ENCODE data around the gene APCDD1L.

Gene APCDD1L

DNA sequence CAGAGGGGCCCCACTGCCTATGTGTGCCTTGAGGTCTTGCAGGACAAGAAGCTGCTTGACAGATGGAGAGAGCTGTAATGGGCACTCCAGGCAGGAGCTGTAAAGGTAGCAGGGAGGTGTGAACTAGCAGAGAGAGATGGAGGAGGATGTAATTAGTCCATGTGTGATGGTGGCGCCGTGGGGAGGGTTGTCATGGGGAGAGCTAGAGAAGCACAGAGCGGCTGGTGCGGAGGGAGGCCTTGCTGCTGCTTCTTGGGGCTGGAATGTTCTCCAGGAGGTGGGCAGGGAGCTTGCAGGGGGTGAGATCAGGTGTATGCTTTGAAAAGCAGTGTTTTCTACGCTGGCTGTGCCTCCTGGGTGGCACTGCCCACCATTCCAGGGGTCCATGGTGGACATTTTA, 32.1 kb downstream of the APCDD1L start:
- no peak for FAIRE-seq

GRCh38 chr20:58482416-58482815, 32.8 kb downstream of the APCDD1L start:
- no peak for FAIRE-seq

GRCh38 chr20:58481481-58482021, 33.6 kb downstream of the APCDD1L start:
- FAIRE-seq = no peak

GRCh38 chr20:58480551-58481336, 34.5 kb downstream of the APCDD1L start:
- FAIRE-seq = no peak

DNA sequence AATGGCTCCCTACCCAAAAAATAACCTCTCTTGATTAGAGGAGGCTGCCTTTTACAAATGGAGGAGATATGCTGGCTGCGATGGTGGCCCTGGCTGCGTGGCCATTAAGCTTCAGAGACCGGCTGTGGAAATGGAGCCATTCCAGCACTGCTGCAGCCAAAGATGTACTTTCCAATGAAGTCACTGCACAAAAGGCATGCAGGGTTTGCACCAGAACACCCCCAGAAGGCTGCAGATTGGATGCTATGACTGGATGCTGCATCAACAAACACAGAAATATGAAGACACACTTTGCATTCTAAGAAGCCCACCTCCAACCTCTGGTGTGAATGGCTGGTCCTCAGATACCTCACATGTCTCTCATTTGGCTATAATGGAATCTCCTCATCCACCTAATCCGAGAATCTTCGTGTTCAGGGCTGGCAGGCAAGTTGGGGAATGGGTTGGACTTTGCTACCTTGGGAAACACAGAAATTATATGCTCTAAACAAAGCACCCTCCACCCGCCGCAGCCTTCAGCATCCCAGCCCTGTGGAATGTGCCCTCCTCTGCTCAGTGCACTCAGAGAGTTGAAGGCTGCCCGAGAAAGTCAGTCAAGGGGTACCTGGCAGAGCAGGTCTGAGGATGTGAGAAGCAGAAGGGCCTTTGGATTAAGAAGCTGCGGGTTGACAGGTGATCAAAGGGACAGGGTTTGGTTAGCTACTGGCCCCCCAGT, 35.3 kb downstream of the APCDD1L start:
- FAIRE-seq = no peak

DNA sequence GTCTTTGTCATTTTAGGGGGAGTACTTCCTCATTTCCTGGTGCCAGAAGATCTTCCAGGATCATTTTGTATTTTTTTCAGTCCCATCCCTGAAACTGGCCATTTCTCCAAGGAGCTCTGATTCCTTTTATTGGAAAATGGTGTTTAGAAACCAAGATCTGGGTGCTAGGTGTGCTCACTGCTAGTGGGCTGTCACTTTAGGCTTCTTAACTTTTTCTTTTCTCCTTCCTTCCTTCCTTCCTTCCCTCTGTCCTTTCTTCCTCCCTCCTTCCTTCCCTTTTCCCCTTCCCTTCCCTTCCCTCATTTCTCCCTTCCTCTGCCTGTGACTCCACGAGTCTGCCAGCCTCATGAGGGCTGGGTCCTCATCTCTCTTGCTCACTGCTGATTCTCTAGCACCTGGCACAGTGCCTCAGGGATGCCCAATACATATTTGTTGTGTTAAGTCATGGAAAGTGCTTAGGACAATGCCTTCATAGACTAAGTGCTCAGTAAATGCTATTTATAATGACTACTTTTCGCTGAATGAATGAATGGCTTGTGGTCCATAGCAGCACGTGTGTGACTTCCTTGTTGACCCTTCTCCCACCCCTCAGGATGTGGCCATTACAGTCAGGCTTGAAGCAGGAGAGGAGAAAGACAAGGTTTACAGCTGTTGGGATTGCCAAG, 36.9 kb downstream of the APCDD1L start:
- FAIRE-seq = no peak

- FAIRE-seq = no peak
These were observed 39.7 kb downstream of the APCDD1L start for GRCh38 chr20:58475466-58475865.

GRCh38 chr20:58473453-58474425, 41.5 kb downstream of the APCDD1L start:
- FAIRE-seq = no peak

GRCh38 chr20:58472273-58473018, 42.8 kb downstream of the APCDD1L start:
- no peak for FAIRE-seq

DNA sequence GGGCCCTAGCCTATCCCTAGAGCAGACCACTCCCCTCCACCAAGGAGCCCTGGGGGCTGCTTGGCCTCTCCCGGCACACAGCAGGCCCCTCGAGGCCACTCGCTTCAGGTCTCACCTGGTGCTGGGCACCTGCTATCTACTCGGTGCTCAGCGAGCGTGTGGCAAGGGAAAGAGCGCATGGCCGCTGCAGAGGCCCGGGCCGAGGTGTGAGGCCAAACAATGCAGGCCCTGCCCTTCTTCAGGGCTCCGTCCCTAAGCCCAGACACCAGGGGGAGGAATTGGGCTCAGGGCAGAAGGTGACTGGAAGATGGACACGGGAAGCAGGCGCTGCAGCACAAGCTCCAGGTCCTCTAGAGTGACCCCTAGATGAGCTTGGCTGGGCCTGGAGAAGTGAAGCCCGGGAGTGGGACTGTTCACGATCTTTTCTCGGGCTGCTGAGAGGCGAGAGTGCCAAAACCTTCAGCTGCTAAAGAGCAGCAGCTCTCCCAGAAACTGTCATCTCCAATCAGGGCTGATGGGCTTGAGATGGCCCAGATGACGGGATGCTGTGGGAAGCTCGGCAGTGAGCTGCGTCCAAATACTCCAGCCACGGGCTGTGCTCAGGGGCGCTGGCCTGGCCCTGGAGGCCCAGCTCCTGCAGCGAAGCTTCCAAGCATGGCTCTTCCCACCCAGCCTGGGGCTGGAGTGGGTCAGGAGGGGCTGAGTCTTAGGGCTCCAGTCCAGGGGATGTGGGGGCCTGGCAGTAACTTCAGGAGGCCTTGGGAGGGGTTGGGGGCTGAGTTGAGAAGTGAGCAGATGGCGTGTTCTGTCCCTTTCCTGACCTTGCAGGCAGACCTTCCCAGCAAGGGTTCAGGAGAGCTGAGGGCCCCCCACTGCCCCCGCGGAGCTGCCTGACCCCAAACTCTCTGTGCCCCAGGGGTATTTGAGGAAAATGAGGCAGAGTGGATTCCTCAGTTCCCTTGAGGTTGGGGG, 43.7 kb downstream of the APCDD1L start:
- no peak for FAIRE-seq

- no peak for FAIRE-seq
These were observed 44.6 kb downstream of the APCDD1L start for GRCh38 chr20:58470336-58471192.

GRCh38 chr20:58469616-58470015, 45.6 kb downstream of the APCDD1L start:
- FAIRE-seq = no peak

DNA sequence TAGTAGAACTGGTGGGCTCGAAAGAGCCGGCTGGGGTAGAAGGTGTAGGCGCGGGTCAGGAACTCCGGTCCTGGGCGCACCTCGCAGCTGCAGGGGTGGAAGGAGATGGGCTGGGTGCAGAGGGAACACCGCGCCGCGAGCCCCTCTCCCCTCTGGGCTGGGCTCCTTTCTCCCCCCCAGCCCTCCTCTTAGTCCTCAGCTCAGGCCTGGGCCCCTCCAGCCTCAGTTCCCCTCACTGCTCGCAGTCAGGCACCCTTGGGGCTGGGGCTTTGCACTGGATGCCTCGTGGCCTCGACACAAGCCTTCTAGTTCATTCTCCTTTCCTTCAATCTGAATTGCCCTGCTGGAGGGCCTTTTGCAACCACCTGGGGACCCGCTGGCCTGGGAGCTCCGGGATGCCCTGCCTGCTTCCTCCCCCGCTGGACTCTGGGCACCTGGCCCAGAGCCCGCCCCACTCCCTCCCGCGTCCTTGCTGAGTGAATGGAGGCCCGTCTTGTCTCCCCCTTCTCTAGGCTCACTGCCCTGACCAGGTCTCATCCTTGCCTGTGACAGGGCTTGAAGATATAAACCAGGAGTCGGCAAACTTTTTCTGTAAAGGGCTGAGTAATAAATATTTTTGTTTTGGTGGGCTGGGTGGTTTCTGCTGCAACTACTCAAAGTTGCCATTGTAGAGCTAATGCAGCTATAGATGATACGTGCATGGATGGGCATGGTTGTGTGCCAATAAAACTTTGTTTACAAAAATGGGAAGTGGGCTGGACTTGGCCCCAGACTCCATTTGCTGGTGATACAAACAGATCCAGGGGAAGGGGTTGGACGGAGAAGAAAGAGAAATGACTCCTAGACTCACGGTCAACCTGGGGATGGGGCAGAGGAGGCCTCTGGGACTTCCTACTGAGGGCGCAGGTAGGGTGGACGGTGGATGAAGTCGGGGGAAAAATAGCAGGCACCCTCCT, 47.3 kb downstream of the APCDD1L start:
- no peak for FAIRE-seq

DNA sequence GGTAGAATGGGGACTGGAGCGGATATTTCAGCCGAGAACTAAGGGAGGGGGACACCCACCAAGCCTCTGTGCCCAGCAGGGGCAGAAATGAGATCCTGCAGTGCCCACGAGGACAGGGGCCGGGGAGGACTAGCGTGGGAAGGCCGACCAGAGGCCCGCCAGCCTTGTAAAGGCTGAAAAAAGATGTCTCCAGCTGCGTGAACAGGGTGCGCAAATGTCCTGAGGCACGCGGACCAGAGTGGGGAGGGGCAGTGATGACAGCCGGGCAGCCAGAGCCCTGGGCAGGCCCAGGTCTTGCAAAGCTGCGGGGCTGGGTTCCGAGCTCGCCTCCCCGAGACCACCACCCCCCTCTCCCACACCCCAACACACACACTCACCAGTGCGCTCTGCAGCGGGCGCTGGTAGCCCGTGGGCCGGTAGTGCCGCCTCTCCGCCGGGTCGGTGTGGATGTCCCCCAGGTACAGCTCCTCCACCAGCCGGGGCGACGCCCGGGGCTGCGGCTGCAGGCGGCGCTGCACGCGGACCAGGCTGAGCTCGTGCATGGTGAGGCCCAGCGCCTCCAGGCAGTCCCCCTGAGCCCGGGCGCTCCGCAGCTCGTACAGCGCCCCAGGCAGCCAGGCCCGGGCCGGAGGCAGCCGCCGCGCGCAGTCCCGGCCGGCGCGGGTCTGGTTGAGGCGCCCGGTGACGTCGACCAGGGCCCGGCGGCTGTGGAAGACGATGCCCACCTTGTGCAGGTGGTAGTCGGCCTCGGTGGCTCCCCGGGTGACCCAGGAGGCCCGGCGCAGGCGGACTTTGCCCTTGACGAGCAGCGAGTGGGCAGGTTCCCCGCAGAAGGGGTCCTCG, 48.2 kb downstream of the APCDD1L start:
- FAIRE-seq = no peak

GRCh38 chr20:58466095-58466708, 49.0 kb downstream of the APCDD1L start:
- no peak for FAIRE-seq

DNA sequence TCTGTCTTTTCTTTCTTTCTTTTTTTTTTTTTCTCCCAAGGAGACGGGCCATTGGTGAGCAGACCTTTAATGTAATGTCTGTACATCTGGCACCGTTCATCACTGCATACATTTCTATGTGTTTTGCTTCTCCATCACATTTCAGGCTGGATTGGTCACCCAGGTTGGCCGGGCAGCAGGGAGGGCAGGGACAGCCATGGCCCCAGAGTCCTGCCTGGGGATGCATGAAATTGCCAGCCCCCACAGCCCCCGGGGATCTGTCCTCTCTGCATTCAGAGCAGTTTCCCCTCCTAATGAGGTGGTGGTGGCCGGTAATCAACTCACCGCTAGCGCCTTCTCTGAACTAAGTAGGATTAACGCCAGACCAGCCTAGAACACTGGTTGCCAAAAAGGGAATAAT, 50.4 kb downstream of the APCDD1L start:
- no peak for FAIRE-seq

DNA sequence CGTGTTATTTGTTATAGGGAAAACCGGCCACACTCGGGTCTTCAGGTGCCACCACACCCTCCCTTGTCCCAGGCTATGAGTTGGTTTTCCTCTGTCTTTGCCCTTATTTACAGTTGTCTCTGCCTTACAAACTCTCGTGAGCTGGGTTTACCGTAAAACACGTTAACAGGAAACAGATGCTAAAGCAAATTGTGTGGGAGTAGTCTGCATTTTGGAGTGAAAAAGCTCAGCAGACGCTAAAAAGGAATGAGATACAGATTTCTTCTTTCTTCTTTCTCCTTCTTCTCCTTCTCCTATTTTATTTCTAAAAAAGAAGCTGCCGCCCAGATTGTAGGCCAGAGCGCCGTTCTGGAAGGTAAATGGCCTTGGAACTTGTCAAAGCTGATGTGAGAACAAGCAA, 51.9 kb downstream of the APCDD1L start:
- no peak for FAIRE-seq

Data from A204.1 (cell line).